Tibial nerve (tissue), 4 donors: Measurements from ENCODE around the gene PIK3C2B.

Experiments used
- CTCF ChIP-seq, 5 experiments: fragments of 200-600 bp in 3 of 5; fragments of 450-650 bp in 2 of 5; sonication (generic) in 3 of 5; IDR thresholded peaks; one replicate each; pipeline ENCODE4 v1.5.1; 2016 to 2019; ENCODE audit warnings: antibody characterized with exemption in 5 of 5, mild to moderate bottlenecking in 3 of 5, moderate library complexity in 2 of 5
- EP300 ChIP-seq, 2 donors: sonication (generic); formaldehyde crosslinking; IDR thresholded peaks; one replicate each; pipeline ENCODE4 v1.6.1; 2017; ENCODE audit warnings: antibody characterized with exemption in 2 of 2, mild to moderate bottlenecking in 1 of 2
- POLR2A ChIP-seq, 2 donors: fragments of 450-650 bp; IDR thresholded peaks; one replicate each; pipeline ENCODE4 v1.6.1; 2017; ENCODE audit warnings: antibody characterized with exemption in 2 of 2, mild to moderate bottlenecking in 2 of 2, moderate library complexity in 2 of 2

- TF ChIP-seq POLR2A (IDR thresholded peaks at IDR 0.05) (no peak), CTCF (IDR thresholded peaks at IDR 0.05) (no peak), EP300 (IDR thresholded peaks at IDR 0.05) (no peak)
Measured at GRCh38 chr1:204475656-204476432, 18.8 kb downstream of the PIK3C2B start.
